ENCODE results near the gene PRKCZ. TPM values are rescaled to one million over a fixed set of nuclear protein-coding genes. Genes with fewer than 3 reads are reported as not detected.
A peak's percentile ranks its signal among the peaks of the same experiment; 100 is the strongest.

The PRKCZ gene
- total and polyA plus RNA-seq, 7 donors = 0.07 to 2.3 (median 0.42) TPM; not detected in 1

DNA sequence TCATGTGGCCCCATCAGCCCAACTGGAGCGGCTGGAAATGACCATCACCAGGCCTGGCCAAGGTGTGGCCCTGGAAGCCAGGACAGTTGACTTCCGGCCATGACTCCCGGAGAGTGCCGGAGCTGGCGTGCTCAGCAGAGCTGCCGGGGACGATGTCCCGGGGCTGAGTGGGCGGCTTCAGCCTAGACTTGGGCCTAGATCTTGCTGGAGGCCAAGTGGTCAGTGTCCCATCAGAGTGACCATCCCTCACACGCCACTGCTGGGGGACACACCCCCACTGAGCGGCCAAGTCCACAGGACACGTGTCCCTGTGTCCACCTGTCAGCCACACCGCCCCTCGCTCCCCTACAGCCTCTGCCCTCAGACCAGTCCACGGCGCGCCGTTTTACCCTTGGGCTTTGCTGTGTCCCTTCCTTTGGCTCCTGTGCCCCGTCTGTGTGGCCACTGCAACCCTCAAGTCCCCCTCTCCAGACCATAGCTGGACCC is 140.3 kb downstream of the PRKCZ start:
- 31 to 46% (median 33%) methylated on average over 18 to 19 of the region's 19 CpGs for WGBS, 3 donors
- TF ChIP-seq, protein P1, sequence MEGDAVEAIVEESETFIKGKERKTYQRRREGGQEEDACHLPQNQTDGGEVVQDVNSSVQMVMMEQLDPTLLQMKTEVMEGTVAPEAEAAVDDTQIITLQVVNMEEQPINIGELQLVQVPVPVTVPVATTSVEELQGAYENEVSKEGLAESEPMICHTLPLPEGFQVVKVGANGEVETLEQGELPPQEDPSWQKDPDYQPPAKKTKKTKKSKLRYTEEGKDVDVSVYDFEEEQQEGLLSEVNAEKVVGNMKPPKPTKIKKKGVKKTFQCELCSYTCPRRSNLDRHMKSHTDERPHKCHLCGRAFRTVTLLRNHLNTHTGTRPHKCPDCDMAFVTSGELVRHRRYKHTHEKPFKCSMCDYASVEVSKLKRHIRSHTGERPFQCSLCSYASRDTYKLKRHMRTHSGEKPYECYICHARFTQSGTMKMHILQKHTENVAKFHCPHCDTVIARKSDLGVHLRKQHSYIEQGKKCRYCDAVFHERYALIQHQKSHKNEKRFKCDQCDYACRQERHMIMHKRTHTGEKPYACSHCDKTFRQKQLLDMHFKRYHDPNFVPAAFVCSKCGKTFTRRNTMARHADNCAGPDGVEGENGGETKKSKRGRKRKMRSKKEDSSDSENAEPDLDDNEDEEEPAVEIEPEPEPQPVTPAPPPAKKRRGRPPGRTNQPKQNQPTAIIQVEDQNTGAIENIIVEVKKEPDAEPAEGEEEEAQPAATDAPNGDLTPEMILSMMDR (IDR thresholded peaks at IDR 0.05) = no peak
- Histone ChIP-seq H3K4me1 (peaks cover 40% of the 10 kb centered on the region), H3K27me3 (ENCODE audit: insufficient read depth in 3 of 3, low read length in 2 of 3) (no peaks in the 10 kb centered on the region), H3K9me3 (no peaks in the 10 kb centered on the region), H3K27ac (peak overlapping the region; percentile 93), H3K4me3 (peak overlapping the region; percentile 72), H3K36me3 (ENCODE audit: insufficient read depth in 1 of 2, low read depth in 1 of 2) (peaks cover 0 to 2% of the 10 kb centered on the region in 2 donors)
- DNase-seq = no peak
- ATAC-seq = peak in 3 of 4 donors; percentile 7 to 39 (median 18)
- intact Hi-C loops (cut with DNase I) = loop anchor here in 1 of 2 donors (5.0 kb wide), 1 partner anchor 342 kb away; the partner anchor contains the start of gene HES5

- Histone ChIP-seq H3K27me3 (ENCODE audit: insufficient read depth in 3 of 3, low read length in 2 of 3) (no peaks in the 10 kb centered on the region), H3K4me3 (peak overlapping the region; percentile 9), H3K36me3 (ENCODE audit: insufficient read depth in 1 of 2, low read depth in 1 of 2) (peaks cover 0 to 2% of the 10 kb centered on the region in 2 donors), H3K9me3 (no peaks in the 10 kb centered on the region), H3K27ac (peak overlapping the region; percentile 93), H3K4me1 (peaks cover 43% of the 10 kb centered on the region)
- intact Hi-C loops (cut with DNase I) = loop anchor here in 1 of 2 donors (5.0 kb wide), 1 partner anchor 340 kb away; the partner anchor contains the start of gene HES5
- ATAC-seq = no peak
- DNase-seq = no peak
- TF ChIP-seq, protein P1 (IDR thresholded peaks at IDR 0.05) = no peak
- 60 to 69% (median 63%) methylated on average over 30 of the region's 30 CpGs for WGBS, 3 donors
Measured at GRCh38 chr1:2192031-2192995, 142.1 kb downstream of the PRKCZ start.

DNA sequence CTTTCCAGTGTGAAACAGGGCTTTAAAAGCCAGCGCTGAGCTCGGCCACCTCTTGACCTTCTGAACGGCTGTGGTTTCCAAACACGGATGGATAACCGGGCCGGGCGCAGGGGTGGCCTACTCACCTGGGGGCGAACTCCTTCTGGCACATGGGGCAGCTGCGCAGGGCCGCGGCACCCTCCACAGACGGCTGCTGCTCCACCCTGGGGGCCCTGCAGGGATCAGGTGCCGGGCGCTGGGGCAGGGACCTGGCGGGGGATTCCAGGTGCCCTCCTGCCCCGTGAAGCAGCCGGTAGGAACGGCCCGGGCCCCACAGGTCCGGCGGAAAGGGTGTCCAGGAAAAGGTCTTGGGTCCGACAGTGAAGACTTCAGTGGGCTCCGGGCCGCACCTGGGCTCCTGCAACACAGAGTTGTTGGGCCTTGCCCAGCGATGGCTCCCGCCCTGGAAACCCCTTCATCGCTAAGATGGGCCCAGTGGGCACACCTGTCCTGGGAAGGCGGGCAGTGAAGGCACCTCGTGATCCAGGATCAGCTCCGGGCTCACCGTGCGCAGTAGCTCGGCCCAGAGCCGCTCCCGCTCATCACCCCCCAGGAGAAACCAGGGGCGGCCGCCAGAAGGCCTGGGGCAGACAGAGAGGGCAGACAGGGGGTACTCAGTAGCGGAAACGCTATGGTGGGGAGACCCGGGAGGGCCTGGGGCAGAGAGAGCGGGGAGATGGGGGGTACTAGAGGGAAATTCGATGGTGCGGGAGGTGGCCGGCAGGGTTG is 143.5 kb downstream of the PRKCZ start:
- peaks cover 0 to 2% of the 10 kb centered on the region in 2 donors for H3K36me3 ChIP-seq (ENCODE audit: insufficient read depth in 1 of 2, low read depth in 1 of 2)
- no peak for DNase-seq
- TF ChIP-seq, protein P1 (IDR thresholded peaks at IDR 0.05) = no peak
- H3K4me3 ChIP-seq = peak overlapping the region; percentile 84
- intact Hi-C loops (cut with DNase I) = loop anchor here (2.0 to 5.0 kb wide), 2 partner anchors 123 to 339 kb away; partner anchors contain the start of gene HES5 (in 1 of the 2)
- H3K4me1 ChIP-seq = peaks cover 46% of the 10 kb centered on the region
- H3K27ac ChIP-seq = peak overlapping the region; percentile 93
- no peak for ATAC-seq
- H3K27me3 ChIP-seq (ENCODE audit: insufficient read depth in 3 of 3, low read length in 2 of 3) = no peaks in the 10 kb centered on the region
- no peaks in the 10 kb centered on the region for H3K9me3 ChIP-seq
- WGBS, 3 donors = 57 to 66% (median 58%) methylated on average over 40 to 44 of the region's 44 CpGs

DNA sequence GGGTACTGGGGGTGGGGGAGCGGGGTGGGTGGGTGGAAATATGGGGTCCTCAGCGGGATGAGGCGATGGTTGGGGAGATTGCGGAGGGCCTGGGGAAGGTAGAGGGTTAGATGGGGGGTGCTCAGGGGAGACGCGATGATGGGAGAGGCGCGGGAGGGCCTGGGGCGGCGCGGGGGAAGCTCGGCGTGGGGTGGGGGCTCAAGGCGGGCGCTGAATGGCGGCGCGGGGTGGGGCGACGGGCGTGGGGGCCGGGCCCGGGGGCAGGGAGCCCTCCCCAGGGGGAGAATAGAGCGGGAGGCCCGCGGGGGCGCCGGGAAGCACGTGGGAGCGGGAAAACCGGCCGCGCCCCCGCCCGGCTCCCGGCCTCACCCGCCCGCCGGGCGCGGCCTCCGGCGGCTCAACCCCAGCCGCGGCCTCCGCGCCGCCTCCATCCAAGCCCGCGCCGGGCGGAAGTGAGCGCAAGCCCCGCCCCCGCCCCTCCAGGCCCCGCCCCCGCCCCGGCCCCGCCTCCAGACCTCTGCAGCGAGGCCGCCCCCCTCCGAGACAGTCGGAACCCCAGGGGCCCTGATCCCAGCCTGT is 144.2 kb downstream of the PRKCZ start, which contains the start of gene FAAP20:
Gene FAAP20 (minus strand): TSS at position 454 of the 579 bp plus-strand sequence. CDS start 23 bp downstream, at position 431.
- intact Hi-C loops (cut with DNase I) = loop anchor here (2.0 to 5.0 kb wide), 2 partner anchors 122 to 338 kb away; partner anchors contain the start of gene HES5 (in 1 of the 2)
- DNase-seq (no peak), ATAC-seq (peak; percentile 63 to 71 (median 65))
- H3K27me3 ChIP-seq (ENCODE audit: insufficient read depth in 3 of 3, low read length in 2 of 3) = no peaks in the 10 kb centered on the region
- TF ChIP-seq, protein P1 (IDR thresholded peaks at IDR 0.05) = no peak
- WGBS, 3 donors = 2 to 11% (median 5%) methylated on average over 7 to 62 of the region's 63 CpGs
- no peaks in the 10 kb centered on the region for H3K9me3 ChIP-seq
- H3K27ac ChIP-seq = peak within 1 kb of the TSS; percentile 93
- H3K4me3 ChIP-seq = peak within 1 kb of the TSS; percentile 84
- H3K36me3 ChIP-seq (ENCODE audit: insufficient read depth in 1 of 2, low read depth in 1 of 2) = peaks cover 0 to 2% of the 10 kb centered on the region in 2 donors
- peaks cover 49% of the 10 kb centered on the region for H3K4me1 ChIP-seq

All from psoas muscle (tissue), 8 donors.